ENCODE data around the gene SPATA18. TPM values are rescaled to one million over a fixed set of nuclear protein-coding genes. Genes with fewer than 3 reads are reported as not detected.

SPATA18 gene
- total and polyA plus RNA-seq, 3 donors from 2014 or later: 40.5 to 139 (median 127) TPM

DNA sequence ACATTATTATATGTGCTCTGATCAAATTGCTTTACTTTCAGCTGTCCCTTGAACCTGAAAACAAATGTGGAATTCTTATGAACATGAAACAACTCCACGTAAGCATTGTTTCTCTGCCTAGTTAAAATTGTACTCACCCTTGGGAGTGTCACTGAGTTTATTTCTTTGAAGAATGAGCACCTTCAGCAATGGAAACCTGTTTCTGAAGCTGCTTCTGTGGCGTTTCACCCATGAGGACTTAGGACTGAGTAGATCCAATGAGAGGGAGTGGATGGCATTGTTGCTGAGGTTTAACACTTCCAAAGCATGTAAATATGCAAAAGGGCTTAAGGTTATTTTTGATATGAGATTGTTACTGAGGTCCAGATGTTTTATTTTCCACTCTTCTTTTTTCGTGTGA, 34.1 kb upstream of the SPATA18 start:
- TF ChIP-seq POLR2A (IDR thresholded peaks at IDR 0.05): no peak
- TF ChIP-seq, protein P1, sequence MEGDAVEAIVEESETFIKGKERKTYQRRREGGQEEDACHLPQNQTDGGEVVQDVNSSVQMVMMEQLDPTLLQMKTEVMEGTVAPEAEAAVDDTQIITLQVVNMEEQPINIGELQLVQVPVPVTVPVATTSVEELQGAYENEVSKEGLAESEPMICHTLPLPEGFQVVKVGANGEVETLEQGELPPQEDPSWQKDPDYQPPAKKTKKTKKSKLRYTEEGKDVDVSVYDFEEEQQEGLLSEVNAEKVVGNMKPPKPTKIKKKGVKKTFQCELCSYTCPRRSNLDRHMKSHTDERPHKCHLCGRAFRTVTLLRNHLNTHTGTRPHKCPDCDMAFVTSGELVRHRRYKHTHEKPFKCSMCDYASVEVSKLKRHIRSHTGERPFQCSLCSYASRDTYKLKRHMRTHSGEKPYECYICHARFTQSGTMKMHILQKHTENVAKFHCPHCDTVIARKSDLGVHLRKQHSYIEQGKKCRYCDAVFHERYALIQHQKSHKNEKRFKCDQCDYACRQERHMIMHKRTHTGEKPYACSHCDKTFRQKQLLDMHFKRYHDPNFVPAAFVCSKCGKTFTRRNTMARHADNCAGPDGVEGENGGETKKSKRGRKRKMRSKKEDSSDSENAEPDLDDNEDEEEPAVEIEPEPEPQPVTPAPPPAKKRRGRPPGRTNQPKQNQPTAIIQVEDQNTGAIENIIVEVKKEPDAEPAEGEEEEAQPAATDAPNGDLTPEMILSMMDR (IDR thresholded peaks at IDR 0.05): no peak
- DNase-seq: no peak
- WGBS, 2 donors: 78 to 86% methylated on average over 3 of the region's 3 CpGs
- no peaks in the 10 kb centered on the region for H3K9me3 ChIP-seq
- no peaks in the 10 kb centered on the region for H3K36me3 ChIP-seq (ENCODE audit: low read depth, missing control alignments)
- intact Hi-C loops (cut with DNase I; ENCODE audit: low total_unique reads): no loop called here
- H3K27me3 ChIP-seq: no peaks in the 10 kb centered on the region
- no peak overlapping the region for H3K4me3 ChIP-seq
- H3K4me1 ChIP-seq: peaks cover 5% of the 10 kb centered on the region
- no peak overlapping the region for H3K27ac ChIP-seq

DNA sequence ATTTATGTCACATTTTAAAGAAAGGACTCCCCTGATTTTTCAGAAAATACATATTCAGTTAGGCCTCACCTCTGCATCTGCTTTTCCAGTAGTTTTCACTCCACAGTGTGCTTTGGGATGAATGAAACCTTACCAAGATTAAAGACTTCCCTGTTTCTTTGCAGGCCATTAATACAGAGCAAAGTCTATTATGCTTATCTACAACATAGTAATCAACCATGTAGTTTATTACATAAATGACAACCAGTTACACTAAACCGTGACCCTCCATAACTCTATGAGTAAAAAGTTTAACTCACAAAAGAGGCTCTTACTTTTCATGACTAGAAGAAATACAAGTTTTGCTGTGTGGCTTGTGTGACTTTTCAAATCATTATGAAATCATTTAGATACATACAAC, 33.3 kb upstream of the SPATA18 start:
- WGBS, 2 donors: 0 to 76% methylated on average over 1 of the region's 1 CpG
- no peak for TF ChIP-seq POLR2A (IDR thresholded peaks at IDR 0.05)
- TF ChIP-seq, protein P1 (IDR thresholded peaks at IDR 0.05): no peak
- no peaks in the 10 kb centered on the region for H3K9me3 ChIP-seq
- H3K27ac ChIP-seq: no peak overlapping the region
- no peak for DNase-seq
- intact Hi-C loops (cut with DNase I; ENCODE audit: low total_unique reads): no loop called here
- H3K36me3 ChIP-seq (ENCODE audit: low read depth, missing control alignments): no peaks in the 10 kb centered on the region
- no peak overlapping the region for H3K4me3 ChIP-seq
- no peaks in the 10 kb centered on the region for H3K27me3 ChIP-seq
- peaks cover 5% of the 10 kb centered on the region for H3K4me1 ChIP-seq

DNA sequence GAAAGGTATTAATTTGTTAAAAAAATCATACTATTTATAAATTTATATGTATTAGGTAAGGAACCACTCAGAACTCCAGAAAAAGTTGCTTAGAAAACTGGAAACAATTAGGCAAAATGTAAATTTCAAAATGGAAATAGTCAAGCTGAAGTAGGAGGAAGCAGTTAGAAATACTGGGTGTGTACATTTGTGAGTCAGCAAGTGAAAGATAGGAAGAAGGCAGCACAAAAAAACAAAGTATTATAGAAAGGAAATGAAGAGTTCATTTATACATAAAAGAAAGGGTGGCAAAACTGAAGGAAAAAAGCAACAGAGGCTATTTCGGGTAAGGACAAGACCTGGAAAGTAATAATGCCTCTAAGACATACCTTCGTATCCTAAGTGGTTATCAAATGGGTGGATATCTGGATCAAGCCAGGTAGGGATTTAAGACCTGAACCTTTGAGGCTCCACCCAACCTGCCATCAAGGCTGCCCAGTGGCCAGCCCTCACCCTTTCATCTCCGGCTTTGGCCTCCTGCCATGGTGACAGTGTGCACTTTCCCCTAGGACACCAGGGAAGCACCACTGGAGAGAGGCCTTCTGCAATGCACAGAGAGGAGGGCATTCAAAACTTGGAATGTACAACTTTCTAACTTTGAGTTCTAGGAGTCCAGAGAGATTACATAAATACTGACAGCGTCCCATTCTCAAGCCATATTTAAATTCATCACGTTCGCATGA, 31.0 kb upstream of the SPATA18 start, which contains the start of gene LRRC66:
TSS of gene LRRC66 (minus strand) at position 428 of the 722 bp plus-strand sequence. CDS start 2,750 bp downstream, outside the sequence.
- H3K4me3 ChIP-seq: no peak within 1 kb of the TSS
- 88 to 89% methylated on average over 6 of the region's 6 CpGs for WGBS, 2 donors
- H3K9me3 ChIP-seq: no peaks in the 10 kb centered on the region
- H3K36me3 ChIP-seq (ENCODE audit: low read depth, missing control alignments): no peaks in the 10 kb centered on the region
- intact Hi-C loops (cut with DNase I; ENCODE audit: low total_unique reads): no loop called here
- peaks cover 5% of the 10 kb centered on the region for H3K4me1 ChIP-seq
- TF ChIP-seq, protein P1 (IDR thresholded peaks at IDR 0.05): no peak
- no peak for TF ChIP-seq POLR2A (IDR thresholded peaks at IDR 0.05)
- DNase-seq: no peak
- no peak within 1 kb of the TSS for H3K27ac ChIP-seq
- no peaks in the 10 kb centered on the region for H3K27me3 ChIP-seq

DNA sequence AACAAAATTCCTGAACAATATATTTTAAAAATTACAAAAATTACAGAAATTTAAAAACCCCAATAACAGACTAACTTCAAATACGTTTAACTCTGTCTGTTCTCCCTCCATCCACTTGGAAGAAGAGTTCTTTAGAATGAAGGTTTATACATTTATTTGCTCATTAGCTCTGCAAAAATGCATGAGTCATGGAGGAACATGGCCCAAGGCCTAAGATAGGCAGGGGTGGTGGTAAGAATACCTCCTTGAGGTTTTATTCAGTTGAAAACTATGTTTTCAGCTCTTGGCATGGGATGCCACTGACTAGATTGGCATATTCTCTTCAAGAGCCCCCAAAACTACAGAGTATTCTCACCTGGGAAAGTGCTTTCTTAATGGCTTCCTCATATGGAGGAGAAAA, 22.1 kb upstream of the SPATA18 start:
- intact Hi-C loops (cut with DNase I; ENCODE audit: low total_unique reads): no loop called here
- 93% methylated on average over 1 of the region's 1 CpG for WGBS, 2 donors
- no peak for DNase-seq
- peaks cover 6% of the 10 kb centered on the region for H3K4me1 ChIP-seq
- no peaks in the 10 kb centered on the region for H3K36me3 ChIP-seq (ENCODE audit: low read depth, missing control alignments)
- H3K27me3 ChIP-seq: no peaks in the 10 kb centered on the region
- no peak for TF ChIP-seq POLR2A (IDR thresholded peaks at IDR 0.05)
- TF ChIP-seq, protein P1 (IDR thresholded peaks at IDR 0.05): no peak
- H3K4me3 ChIP-seq: no peak overlapping the region
- no peak overlapping the region for H3K27ac ChIP-seq
- no peaks in the 10 kb centered on the region for H3K9me3 ChIP-seq

DNA sequence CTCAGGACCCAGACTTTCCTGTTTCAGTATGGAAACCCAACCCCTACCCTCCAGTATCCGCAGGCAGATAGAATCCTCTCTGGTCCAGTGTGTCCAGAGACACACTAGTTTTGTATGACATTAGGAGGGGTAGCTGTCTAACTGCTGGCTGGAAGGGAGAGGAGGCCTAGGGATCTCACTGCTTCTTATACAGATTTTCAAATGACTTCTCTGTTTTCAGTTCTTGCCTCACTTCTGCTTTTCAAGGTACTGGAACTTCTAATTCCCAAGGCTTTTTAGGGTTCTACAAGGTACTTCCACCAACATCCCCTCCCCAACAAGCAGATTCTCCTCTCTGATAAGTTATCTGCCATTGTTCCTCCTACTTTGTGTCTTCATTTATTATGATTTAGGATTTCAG, 19.1 kb upstream of the SPATA18 start:
- Histone ChIP-seq H3K27me3 (no peaks in the 10 kb centered on the region), H3K4me1 (peaks cover 21% of the 10 kb centered on the region), H3K27ac (no peak overlapping the region), H3K36me3 (ENCODE audit: low read depth, missing control alignments) (no peaks in the 10 kb centered on the region), H3K9me3 (no peaks in the 10 kb centered on the region), H3K4me3 (no peak overlapping the region)
- WGBS, 2 donors: 88 to 100% methylated on average over 1 of the region's 1 CpG
- intact Hi-C loops (cut with DNase I; ENCODE audit: low total_unique reads): no loop called here
- no peak for TF ChIP-seq POLR2A (IDR thresholded peaks at IDR 0.05)
- TF ChIP-seq, protein P1 (IDR thresholded peaks at IDR 0.05): no peak
- no peak for DNase-seq
